Endodermal cell (in vitro differentiated cells): Measurements from ENCODE around the gene COTL1. TPM values are rescaled to one million over a fixed set of nuclear protein-coding genes. Genes with fewer than 3 reads are reported as not detected.
A peak's percentile ranks its signal among the peaks of the same experiment; 100 is the strongest.

Experiments used
- DNase-seq: peaks from one replicate; pipeline ENCODE4 v3.0.0-alpha.2; 2017
- H3K27ac ChIP-seq: 2 replicates; pipeline ENCODE4 v1.5.1; 2013; ENCODE audit warnings: mild to moderate bottlenecking, low read depth, low read length, moderate library complexity
- H3K27me3 ChIP-seq: 2 replicates; pipeline ENCODE4 v1.6.1; 2013; ENCODE audit warnings: mild to moderate bottlenecking, low read length, moderate library complexity; ENCODE audit not compliant: insufficient read depth, control insufficient read depth, poor library complexity, severe bottlenecking
- H3K36me3 ChIP-seq: 2 replicates; pipeline ENCODE4 v1.7.0; 2013; ENCODE audit warnings: mild to moderate bottlenecking, low read length, moderate library complexity; ENCODE audit not compliant: control insufficient read depth, insufficient read depth
- H3K4me1 ChIP-seq: one replicate; pipeline ENCODE4 v1.7.0; 2013; ENCODE audit warnings: low read length; ENCODE audit not compliant: control insufficient read depth, insufficient read depth
- H3K4me3 ChIP-seq: 2 replicates; pipeline ENCODE4 v1.5.1; 2013; ENCODE audit warnings: mild to moderate bottlenecking, low read length, moderate library complexity
- H3K9ac ChIP-seq: 2 replicates; pipeline ENCODE4 v1.6.1; 2013; ENCODE audit warnings: mild to moderate bottlenecking, low read length, moderate library complexity; ENCODE audit not compliant: poor library complexity, severe bottlenecking; ENCODE audit errors: extremely low read depth
- H3K9me3 ChIP-seq: 2 replicates; pipeline ENCODE4 v1.6.1; 2013; ENCODE audit warnings: mild to moderate bottlenecking, low read length, moderate library complexity; ENCODE audit not compliant: control insufficient read depth
- H3K27ac Mint-ChIP-seq: 2 replicates; pipeline ENCODE4 v1.8.0; 2020; ENCODE audit warnings: mixed read lengths
- H3K27me3 Mint-ChIP-seq: 2 replicates; pipeline ENCODE4 v1.8.0; 2021; ENCODE audit warnings: mild to moderate bottlenecking, mixed read lengths; ENCODE audit not compliant: insufficient read depth
- H3K36me3 Mint-ChIP-seq: 2 replicates; pipeline ENCODE4 v1.8.0; 2020; ENCODE audit warnings: low read depth, mixed read lengths
- H3K4me1 Mint-ChIP-seq: 2 replicates; pipeline ENCODE4 v1.8.0; 2020; ENCODE audit warnings: mixed read lengths
- H3K4me3 Mint-ChIP-seq: 2 replicates; pipeline ENCODE4 v1.8.0; 2020; ENCODE audit warnings: mild to moderate bottlenecking, moderate library complexity, mixed read lengths
- H3K9me3 Mint-ChIP-seq: 2 replicates; pipeline ENCODE4 v1.8.0; 2020; ENCODE audit warnings: mild to moderate bottlenecking, mixed read lengths
- WGBS, 2 experiments: methylation state at CpG; one replicate each; pipeline versions ENCODE4 v1.1.5 to v1.1.7; 2013; ENCODE audit warnings: missing lambda C conversion rate in 2 of 2, mixed read lengths in 1 of 2; ENCODE audit not compliant: insufficient coverage in 1 of 2, insufficient read length in 1 of 2; 5-methylcytosine and 5-hydroxymethylcytosine counted together
- total RNA-seq, 2 donors: library from RNA; stranded (reverse); fragmentation: NEBNext Ultra II Directional in 1 of 2; extraction: Animal tissue kit (Norgen Biotek cat#: 25700) in 1 of 2; gene quantifications; 2 replicates in 1 of 2; 3 replicates in 1 of 2; pipeline ENCODE4 v1.2.1, GENCODE V29; 2021
- TF ChIP-seq, protein P1 (sequence below): fragments of 200-600 bp; sonication (generic); conservative IDR thresholded peaks from 2 replicates; pipeline ENCODE4 v1.5.0; 2021; ENCODE audit warnings: antibody characterized with exemption, mild to moderate bottlenecking

The COTL1 gene
- total RNA-seq, 2 donors from 2014 or later: 33.4 to 34.9 TPM

DNA sequence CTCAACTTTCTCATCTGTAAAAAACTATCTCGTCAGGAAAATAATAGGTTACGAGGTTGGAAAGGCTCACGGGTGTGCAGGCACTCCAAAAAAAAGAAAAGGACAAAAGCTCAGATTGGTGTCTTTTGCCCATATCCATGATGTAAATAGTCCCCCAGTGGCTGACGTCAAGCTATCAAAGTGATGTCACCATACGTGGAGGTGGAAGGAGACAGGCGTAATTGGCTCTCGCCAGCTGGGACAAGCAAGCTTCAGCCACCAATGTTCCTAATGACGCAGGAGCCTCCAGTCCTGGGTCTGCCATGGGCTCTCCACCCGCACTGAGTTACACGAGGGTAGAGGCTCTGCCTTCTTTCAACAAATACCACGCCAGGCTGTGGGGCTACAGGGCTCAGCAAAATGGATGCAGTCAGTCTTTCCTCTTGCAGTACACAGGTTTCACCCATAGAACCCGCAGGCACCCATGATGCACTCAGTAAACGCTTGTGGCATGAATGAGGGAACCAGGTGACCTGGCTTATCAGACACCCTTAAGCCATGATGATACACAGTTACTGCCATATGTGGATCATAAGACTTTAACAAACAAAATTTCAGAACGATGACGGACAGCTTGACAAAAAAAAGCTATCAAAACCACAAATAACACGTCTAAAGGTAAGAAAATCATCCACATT is 50.5 kb downstream of the COTL1 start:
- Histone ChIP-seq H3K9ac (no peak overlapping the region), H3K4me1 (no peaks in the 10 kb centered on the region), H3K36me3 (no peaks in the 10 kb centered on the region), H3K27ac (peak overlapping the region; percentile 12), H3K9me3 (peaks cover 9% of the 10 kb centered on the region), H3K27me3 (no peaks in the 10 kb centered on the region), H3K4me3 (no peak overlapping the region)
- peaks cover 13% of the 10 kb centered on the region for H3K9me3 Mint-ChIP-seq
- H3K27ac Mint-ChIP-seq: no peak overlapping the region
- 91 to 92% methylated on average over 15 to 16 of the region's 16 CpGs for WGBS, 2 experiments
- no peak for DNase-seq
- H3K4me1 Mint-ChIP-seq: peaks cover 3% of the 10 kb centered on the region
- H3K4me3 Mint-ChIP-seq: no peak overlapping the region
- no peaks in the 10 kb centered on the region for H3K27me3 Mint-ChIP-seq
- H3K36me3 Mint-ChIP-seq: peaks cover 11% of the 10 kb centered on the region
- TF ChIP-seq, protein P1, sequence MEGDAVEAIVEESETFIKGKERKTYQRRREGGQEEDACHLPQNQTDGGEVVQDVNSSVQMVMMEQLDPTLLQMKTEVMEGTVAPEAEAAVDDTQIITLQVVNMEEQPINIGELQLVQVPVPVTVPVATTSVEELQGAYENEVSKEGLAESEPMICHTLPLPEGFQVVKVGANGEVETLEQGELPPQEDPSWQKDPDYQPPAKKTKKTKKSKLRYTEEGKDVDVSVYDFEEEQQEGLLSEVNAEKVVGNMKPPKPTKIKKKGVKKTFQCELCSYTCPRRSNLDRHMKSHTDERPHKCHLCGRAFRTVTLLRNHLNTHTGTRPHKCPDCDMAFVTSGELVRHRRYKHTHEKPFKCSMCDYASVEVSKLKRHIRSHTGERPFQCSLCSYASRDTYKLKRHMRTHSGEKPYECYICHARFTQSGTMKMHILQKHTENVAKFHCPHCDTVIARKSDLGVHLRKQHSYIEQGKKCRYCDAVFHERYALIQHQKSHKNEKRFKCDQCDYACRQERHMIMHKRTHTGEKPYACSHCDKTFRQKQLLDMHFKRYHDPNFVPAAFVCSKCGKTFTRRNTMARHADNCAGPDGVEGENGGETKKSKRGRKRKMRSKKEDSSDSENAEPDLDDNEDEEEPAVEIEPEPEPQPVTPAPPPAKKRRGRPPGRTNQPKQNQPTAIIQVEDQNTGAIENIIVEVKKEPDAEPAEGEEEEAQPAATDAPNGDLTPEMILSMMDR: peak; percentile 36

DNA sequence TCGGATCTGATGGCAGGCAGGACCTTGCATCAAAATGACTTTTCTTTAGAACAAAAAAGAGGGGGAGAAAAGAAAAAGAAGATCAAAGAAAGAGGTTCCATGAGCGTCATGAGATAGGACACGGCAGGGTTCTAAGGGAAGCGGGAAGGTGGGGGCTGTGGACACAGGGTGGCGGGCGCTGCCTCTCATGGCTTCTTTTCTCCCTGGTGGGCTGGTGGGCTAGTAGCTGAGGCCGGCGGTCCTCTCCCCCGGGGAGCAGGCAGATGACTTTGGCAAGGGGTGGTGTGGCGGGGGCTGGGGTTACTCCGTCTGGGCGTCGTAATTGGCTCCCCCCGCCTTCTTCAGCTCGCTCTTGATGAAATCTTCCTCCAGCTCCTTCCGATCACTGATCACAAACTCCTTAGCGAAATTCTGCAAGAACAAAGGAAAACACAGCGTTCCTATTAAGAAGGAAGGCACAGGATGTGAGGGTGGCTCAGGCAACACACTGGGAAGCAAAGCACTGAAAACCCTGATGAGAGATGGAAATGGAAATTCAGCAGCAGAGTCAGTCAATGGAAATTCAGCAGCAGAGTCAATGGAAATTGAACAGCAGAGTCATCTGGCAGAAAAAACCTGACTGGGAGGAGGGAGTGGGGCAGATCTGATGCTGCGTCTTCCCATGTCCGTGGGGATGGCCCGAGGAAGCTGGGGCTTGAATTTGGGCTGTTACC is 51.2 kb downstream of the COTL1 start:
- Mint-ChIP-seq H3K4me1 (peaks cover 3% of the 10 kb centered on the region), H3K36me3 (peaks cover 11% of the 10 kb centered on the region), H3K4me3 (no peak overlapping the region), H3K9me3 (peaks cover 13% of the 10 kb centered on the region), H3K27ac (no peak overlapping the region), H3K27me3 (no peaks in the 10 kb centered on the region)
- Histone ChIP-seq H3K9me3 (peaks cover 9% of the 10 kb centered on the region), H3K27me3 (no peaks in the 10 kb centered on the region), H3K36me3 (no peaks in the 10 kb centered on the region), H3K4me1 (no peaks in the 10 kb centered on the region), H3K9ac (no peak overlapping the region), H3K27ac (peak overlapping the region; percentile 12), H3K4me3 (no peak overlapping the region)
- TF ChIP-seq, protein P1: no peak
- DNase-seq: no peak
- WGBS, 2 experiments: 69 to 80% methylated on average over 9 to 21 of the region's 21 CpGs

DNA sequence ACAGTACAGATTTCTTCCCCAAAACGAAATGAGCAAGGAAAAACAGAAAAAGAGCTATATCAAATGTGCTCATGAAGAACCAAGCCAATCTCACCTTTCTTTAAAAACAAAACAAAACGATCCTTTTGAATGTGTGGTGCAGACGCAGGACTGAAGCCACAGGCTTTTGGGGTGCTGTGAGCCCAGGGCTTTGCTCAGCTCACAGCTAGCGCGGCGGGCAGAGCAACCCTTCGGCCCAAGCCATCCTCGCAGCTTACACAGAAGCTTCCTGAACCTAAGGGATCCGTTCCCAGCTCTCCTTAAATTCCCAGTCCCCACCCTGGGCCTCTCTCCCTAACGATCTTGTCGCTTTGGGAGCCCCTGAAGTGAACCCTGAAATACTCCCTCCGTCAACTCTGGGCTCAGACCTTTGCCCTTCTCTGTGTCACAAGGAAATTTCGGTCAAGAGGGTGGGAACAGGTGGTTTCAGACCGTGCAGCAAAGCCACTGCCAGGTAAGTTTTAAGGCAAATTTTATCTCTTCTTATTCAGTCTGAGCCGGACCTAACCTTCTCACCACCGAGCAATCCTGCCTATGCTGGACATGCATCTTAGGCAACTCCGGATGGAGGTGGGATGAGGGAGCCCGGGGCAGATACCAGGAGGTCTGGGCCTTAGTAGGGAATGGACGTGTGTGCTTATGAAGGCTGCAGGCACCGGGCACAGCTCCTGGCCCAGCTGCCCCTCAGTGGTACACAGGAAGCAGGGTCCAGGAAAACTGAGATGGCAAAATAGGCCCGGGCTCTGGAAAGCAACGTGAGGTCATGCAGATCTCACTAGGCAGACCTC is 52.0 kb downstream of the COTL1 start:
- H3K9me3 Mint-ChIP-seq: peaks cover 12% of the 10 kb centered on the region
- no peaks in the 10 kb centered on the region for H3K27me3 ChIP-seq
- peaks cover 10% of the 10 kb centered on the region for H3K36me3 Mint-ChIP-seq
- H3K27ac ChIP-seq: no peak overlapping the region
- peaks cover 3% of the 10 kb centered on the region for H3K4me1 Mint-ChIP-seq
- H3K27me3 Mint-ChIP-seq: no peaks in the 10 kb centered on the region
- H3K4me1 ChIP-seq: no peaks in the 10 kb centered on the region
- peaks cover 9% of the 10 kb centered on the region for H3K9me3 ChIP-seq
- DNase-seq: no peak
- 90% methylated on average over 19 to 22 of the region's 22 CpGs for WGBS, 2 experiments
- no peaks in the 10 kb centered on the region for H3K36me3 ChIP-seq
- TF ChIP-seq, protein P1: no peak
- no peak overlapping the region for H3K4me3 ChIP-seq
- no peak overlapping the region for H3K4me3 Mint-ChIP-seq
- no peak overlapping the region for H3K27ac Mint-ChIP-seq
- no peak overlapping the region for H3K9ac ChIP-seq
